ENCODE data around the gene ATP6V1B1.

ATP6V1B1 gene

DNA sequence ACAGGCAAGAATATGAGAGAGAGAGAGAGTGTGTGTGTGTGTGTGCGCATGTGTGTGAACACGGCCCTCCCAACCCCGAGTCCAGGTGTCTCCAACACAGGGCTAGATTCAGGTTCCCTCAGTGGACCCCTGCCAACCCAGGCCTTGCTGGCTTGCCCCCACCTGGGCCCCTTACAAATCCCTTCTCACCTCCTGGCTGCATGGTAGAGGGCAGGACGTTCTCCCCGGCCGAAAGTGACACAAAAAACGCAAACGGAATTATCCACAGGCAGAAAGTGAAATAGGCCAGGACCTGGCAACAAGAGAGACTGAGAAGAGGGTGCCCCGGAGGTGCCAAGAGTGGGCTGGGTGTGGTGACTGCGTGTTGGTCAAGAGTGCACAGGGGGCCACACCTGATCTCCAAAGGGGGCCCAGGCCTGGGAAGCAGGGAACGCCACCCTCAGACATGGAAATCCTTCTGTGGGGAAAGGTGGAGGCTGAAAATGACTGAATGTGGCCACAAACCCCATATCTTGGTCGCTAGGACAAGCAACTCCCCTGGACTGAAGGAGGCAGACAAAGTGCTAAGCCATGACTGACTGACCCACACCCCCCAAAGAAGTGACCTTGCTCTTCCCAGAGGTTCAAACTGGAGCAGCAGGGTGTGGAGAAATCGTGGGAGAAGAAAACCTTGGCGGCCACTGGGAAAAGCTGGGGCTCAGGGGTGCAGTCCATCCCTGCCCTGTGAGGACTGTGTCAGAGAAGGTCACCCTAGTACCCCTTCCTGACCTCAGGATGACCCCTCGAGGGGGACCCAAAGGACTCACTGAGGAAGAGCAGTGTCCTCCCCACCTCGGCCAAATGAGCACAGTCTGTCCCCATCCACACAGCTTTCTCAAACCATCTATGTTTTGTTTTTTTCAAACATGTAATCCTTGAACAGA is 53.3 kb downstream of the ATP6V1B1 start:
- no peak overlapping the region for H3K27ac ChIP-seq
- no peaks in the 10 kb centered on the region for H3K9me3 ChIP-seq
- H3K36me3 ChIP-seq, result peaks cover 65% of the 10 kb centered on the region
- no peaks in the 10 kb centered on the region for H3K27me3 ChIP-seq
- peaks cover 14 to 22% of the 10 kb centered on the region in 2 experiments for H3K4me1 ChIP-seq (ENCODE audit: control insufficient read depth in 1 of 2, insufficient read depth in 1 of 2, low read depth in 1 of 2, low read length in 1 of 2)
- TF ChIP-seq, protein P1, sequence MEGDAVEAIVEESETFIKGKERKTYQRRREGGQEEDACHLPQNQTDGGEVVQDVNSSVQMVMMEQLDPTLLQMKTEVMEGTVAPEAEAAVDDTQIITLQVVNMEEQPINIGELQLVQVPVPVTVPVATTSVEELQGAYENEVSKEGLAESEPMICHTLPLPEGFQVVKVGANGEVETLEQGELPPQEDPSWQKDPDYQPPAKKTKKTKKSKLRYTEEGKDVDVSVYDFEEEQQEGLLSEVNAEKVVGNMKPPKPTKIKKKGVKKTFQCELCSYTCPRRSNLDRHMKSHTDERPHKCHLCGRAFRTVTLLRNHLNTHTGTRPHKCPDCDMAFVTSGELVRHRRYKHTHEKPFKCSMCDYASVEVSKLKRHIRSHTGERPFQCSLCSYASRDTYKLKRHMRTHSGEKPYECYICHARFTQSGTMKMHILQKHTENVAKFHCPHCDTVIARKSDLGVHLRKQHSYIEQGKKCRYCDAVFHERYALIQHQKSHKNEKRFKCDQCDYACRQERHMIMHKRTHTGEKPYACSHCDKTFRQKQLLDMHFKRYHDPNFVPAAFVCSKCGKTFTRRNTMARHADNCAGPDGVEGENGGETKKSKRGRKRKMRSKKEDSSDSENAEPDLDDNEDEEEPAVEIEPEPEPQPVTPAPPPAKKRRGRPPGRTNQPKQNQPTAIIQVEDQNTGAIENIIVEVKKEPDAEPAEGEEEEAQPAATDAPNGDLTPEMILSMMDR (IDR thresholded peaks at IDR 0.05), result no peak
- H3K4me3 ChIP-seq (ENCODE audit: low read depth in 1 of 2, low read length in 1 of 2), result no peak overlapping the region

DNA sequence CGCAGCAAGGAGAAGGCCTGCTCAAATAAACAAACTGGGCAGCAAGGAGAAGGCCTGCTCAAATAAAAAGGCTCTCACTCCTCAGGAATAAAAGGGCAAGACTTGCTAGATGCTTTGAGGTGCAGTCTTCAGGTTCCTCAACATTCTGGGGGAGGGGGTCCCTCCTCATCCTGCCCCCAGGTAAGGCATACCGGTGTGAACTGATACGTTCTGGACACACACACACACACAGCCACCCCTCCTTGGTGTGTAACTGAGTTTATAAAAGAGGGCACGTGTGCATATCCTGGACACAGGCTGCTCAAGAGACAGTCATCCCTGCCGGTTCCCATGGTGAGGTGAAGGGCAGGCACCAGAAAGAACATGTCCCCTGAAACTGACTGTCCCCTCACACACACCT is 54.5 kb downstream of the ATP6V1B1 start:
- Histone ChIP-seq H3K4me3 (ENCODE audit: low read depth in 1 of 2, low read length in 1 of 2) (no peak overlapping the region), H3K27ac (no peak overlapping the region), H3K36me3 (peaks cover 65% of the 10 kb centered on the region)

DNA sequence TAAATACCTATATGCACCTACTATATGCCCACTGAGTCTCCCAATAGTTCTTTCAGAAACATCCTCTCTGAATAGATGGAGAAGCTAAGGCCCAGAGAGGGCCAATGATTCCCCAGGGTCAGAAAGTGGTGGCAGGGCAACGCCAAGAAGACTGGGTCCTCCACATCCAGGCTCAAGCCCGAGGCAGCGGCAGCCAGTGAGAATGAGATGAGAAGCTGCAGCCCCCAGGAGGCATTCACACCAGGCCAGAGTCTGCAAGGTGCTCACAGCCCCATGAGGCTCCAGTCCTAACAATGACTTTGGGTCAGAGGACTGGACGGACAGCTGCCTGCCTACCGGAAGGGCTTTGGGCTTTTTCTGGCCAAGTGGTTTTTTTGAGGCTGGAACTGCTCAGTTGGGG is 55.4 kb downstream of the ATP6V1B1 start:
- TF ChIP-seq, protein P1 (IDR thresholded peaks at IDR 0.05), result no peak
- peaks cover 58% of the 10 kb centered on the region for H3K36me3 ChIP-seq

More for the DNA sequence above, 54.5 kb downstream of the ATP6V1B1 start:
- Histone ChIP-seq H3K27me3 (no peaks in the 10 kb centered on the region), H3K4me1 (ENCODE audit: control insufficient read depth in 1 of 2, insufficient read depth in 1 of 2, low read depth in 1 of 2, low read length in 1 of 2) (peaks cover 21 to 22% of the 10 kb centered on the region in 2 experiments), H3K9me3 (no peaks in the 10 kb centered on the region)
- TF ChIP-seq, protein P1 (IDR thresholded peaks at IDR 0.05), result no peak

DNA sequence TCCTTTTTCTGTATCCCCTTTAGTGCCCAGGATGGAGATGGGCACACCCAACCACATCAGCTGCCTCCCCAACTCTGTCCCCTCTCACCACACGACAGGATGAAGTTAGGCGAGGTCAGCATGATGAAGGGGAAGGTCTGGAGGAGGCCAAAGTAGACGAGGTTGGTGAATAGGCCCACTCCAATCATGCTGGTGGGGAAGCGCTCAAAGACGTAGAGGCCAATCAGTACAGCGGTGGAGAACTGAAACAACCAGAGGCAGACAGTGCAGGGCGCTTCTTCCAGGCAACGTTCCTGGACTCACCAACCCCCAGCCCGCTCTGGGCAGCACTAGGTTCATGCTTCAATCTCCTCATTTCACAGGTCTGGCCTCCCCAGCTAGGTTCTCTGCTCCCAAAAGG is 56.0 kb downstream of the ATP6V1B1 start:
- Histone ChIP-seq H3K9me3 (no peaks in the 10 kb centered on the region), H3K4me1 (ENCODE audit: control insufficient read depth in 1 of 2, insufficient read depth in 1 of 2, low read depth in 1 of 2, low read length in 1 of 2) (peaks cover 30 to 31% of the 10 kb centered on the region in 2 experiments), H3K4me3 (ENCODE audit: low read depth in 1 of 2, low read length in 1 of 2) (no peak overlapping the region), H3K36me3 (peaks cover 52% of the 10 kb centered on the region), H3K27ac (no peak overlapping the region), H3K27me3 (no peaks in the 10 kb centered on the region)
- TF ChIP-seq, protein P1 (IDR thresholded peaks at IDR 0.05), result no peak

More for the DNA sequence above, 55.4 kb downstream of the ATP6V1B1 start:
- no peaks in the 10 kb centered on the region for H3K27me3 ChIP-seq
- no peak overlapping the region for H3K27ac ChIP-seq
- H3K4me3 ChIP-seq (ENCODE audit: low read depth in 1 of 2, low read length in 1 of 2), result no peak overlapping the region
- no peaks in the 10 kb centered on the region for H3K9me3 ChIP-seq
- peaks cover 30% of the 10 kb centered on the region in 2 experiments for H3K4me1 ChIP-seq (ENCODE audit: control insufficient read depth in 1 of 2, insufficient read depth in 1 of 2, low read depth in 1 of 2, low read length in 1 of 2)

DNA sequence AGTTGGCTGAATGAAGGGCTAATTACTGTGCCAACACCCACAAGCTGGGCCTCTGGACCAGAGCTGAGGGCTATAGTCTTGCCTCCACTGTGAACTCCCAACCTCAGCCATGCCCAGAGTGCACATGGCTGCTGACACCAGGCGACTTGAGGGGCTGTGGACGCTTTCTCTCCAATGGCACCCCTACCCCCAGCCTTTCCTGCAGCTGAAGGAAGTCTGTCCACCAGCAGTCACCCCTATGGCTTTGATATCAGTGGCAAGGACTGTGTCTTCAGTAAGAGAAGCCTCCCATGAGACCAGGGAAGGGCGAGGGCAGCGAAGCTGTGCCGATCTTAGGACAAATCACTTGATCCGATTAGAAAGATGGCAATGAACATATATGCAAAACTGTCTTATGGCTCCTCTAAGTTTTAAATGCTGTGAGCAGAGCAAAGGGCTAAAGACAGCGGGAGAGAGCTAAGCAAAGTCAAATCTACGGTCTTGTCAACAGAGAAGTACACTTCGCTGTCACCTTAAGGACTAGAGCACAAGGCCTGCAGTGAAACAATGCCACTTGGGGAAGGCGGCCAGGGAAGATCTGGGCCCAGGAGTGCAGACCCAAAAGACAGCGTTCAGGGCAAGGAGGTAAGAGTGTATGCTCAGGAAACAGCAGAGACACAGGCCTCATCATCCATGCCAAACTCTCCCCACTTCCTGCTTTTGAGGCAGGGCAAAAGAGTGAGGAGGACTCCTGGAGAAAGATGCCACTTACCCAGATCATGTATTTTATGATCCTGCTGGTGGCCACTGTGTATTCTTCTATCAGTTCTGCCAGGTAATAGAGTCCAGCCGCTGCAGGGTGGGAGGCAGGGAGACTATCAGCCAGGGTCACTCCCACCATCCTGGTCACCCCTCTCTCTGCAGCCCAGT is 57.5 kb downstream of the ATP6V1B1 start:
- TF ChIP-seq, protein P1 (IDR thresholded peaks at IDR 0.05), result no peak
- peak overlapping the region; percentile 78 for H3K27ac ChIP-seq
- peak overlapping the region; percentile 76 to 92 for H3K4me3 ChIP-seq (ENCODE audit: low read depth in 1 of 2, low read length in 1 of 2)
- peaks cover 30 to 31% of the 10 kb centered on the region in 2 experiments for H3K4me1 ChIP-seq (ENCODE audit: control insufficient read depth in 1 of 2, insufficient read depth in 1 of 2, low read depth in 1 of 2, low read length in 1 of 2)
- H3K9me3 ChIP-seq, result no peaks in the 10 kb centered on the region
- H3K36me3 ChIP-seq, result peaks cover 37% of the 10 kb centered on the region
- no peaks in the 10 kb centered on the region for H3K27me3 ChIP-seq
